Stimulated activated CD8-positive, alpha-beta memory T cell treated with anti-CD3 and anti-CD28 coated beads, Interleukin-7, amount 100 ng/mL, for 4 hours (primary cell): ENCODE results near the gene SLC9A2.

Experiments
- DNase-seq, 2 donors: peaks; one replicate each; pipeline ENCODE4 v3.0.0-alpha.2; 2020; ENCODE audit warnings: low read depth in 2 of 2

SLC9A2 gene

GRCh38 chr2:102726128-102727087 is 107.1 kb downstream of the SLC9A2 start:
- DNase-seq: no peak

- no peak for DNase-seq
These were observed 116.2 kb downstream of the SLC9A2 start for GRCh38 chr2:102735416-102736109.

GRCh38 chr2:102736110-102736409 is 116.7 kb downstream of the SLC9A2 start:
- DNase-seq: no peak

- peak; percentile 65 to 83 for DNase-seq
These were observed 117.4 kb downstream of the SLC9A2 start for GRCh38 chr2:102736410-102737409.

- no peak for DNase-seq
These were observed 118.1 kb downstream of the SLC9A2 start for GRCh38 chr2:102737431-102737830.

- DNase-seq: no peak
These were observed 123.9 kb downstream of the SLC9A2 start for GRCh38 chr2:102743259-102743658.

GRCh38 chr2:102748107-102748506 is 128.8 kb downstream of the SLC9A2 start:
- DNase-seq: no peak

GRCh38 chr2:102749938-102750337 is 130.6 kb downstream of the SLC9A2 start:
- no peak for DNase-seq

- no peak for DNase-seq
These were observed 134.3 kb downstream of the SLC9A2 start for GRCh38 chr2:102753563-102754159.

- no peak for DNase-seq
These were observed 135.2 kb downstream of the SLC9A2 start for GRCh38 chr2:102754456-102755145.

GRCh38 chr2:102755284-102755683 is 135.9 kb downstream of the SLC9A2 start:
- no peak for DNase-seq

- DNase-seq: no peak
These were observed 139.1 kb downstream of the SLC9A2 start for GRCh38 chr2:102758439-102758838.
